Thyroid gland (tissue), 4 donors: ENCODE results near the gene STYK1. TPM values are rescaled to one million over a fixed set of nuclear protein-coding genes. Genes with fewer than 3 reads are reported as not detected.
"Not testable (repeated sequence)": the region's sequence is repeated elsewhere in the genome, so short reads cannot be mapped to it uniquely, and the experiment has no call there.

Experiments used
- DNase-seq, 2 donors: peaks; one replicate each; pipeline ENCODE4 v3.0.0-alpha.2; 2019
- H3K27ac ChIP-seq, 3 donors: fragments of 200-600 bp; sonication (generic); 1 replicate in 2 of 3; 2 replicates in 1 of 3; pipeline ENCODE4 v1.5.1; 2016 to 2019; ENCODE audit warnings: mild to moderate bottlenecking in 1 of 3, moderate library complexity in 1 of 3
- H3K27me3 ChIP-seq: fragments of 200-600 bp; sonication (generic); one replicate; pipeline ENCODE4 v1.5.1; 2019
- H3K36me3 ChIP-seq, 2 donors: fragments of 200-600 bp; sonication (generic); one replicate each; pipeline ENCODE4 v1.5.1; 2016 to 2019
- H3K4me1 ChIP-seq, 2 donors: fragments of 200-600 bp; sonication (generic); one replicate each; pipeline ENCODE4 v1.5.1; 2017 to 2019
- H3K4me3 ChIP-seq, 3 donors: fragments of 200-600 bp; sonication (generic); replicated peaks in 1 of 3; 1 replicate in 2 of 3; 2 replicates in 1 of 3; pipeline ENCODE4 v1.5.1; 2016; ENCODE audit warnings: mild to moderate bottlenecking in 1 of 3
- H3K9me3 ChIP-seq: fragments of 200-600 bp; sonication (generic); one replicate; pipeline ENCODE4 v1.5.1; 2017
- CTCF ChIP-seq, 6 experiments: fragments of 200-600 bp in 3 of 6; fragments of 450-650 bp in 3 of 6; sonication (generic) in 3 of 6; IDR thresholded peaks; one replicate each; pipeline ENCODE4 v1.5.1; 2016 to 2019; ENCODE audit warnings: antibody characterized with exemption in 6 of 6, mild to moderate bottlenecking in 2 of 6, inconsistent platforms in 1 of 6, moderate library complexity in 1 of 6
- POLR2A ChIP-seq, 2 donors: fragments of 450-650 bp; IDR thresholded peaks; one replicate each; pipeline ENCODE4 v1.6.1; 2017; ENCODE audit warnings: antibody characterized with exemption in 2 of 2, mild to moderate bottlenecking in 2 of 2, moderate library complexity in 1 of 2
- WGBS, 2 donors: methylation state at CpG; one replicate each; pipeline ENCODE4 v1.1.5; 2017; 5-methylcytosine and 5-hydroxymethylcytosine counted together
- intact Hi-C: fragments of 100-400 bp; cut with DNase I; formaldehyde crosslinking; loops from one replicate; pipeline ENCODE4 v1.15.1; 2023
- total RNA-seq, 4 donors: library from RNA; depleted of rRNA; stranded (reverse); fragments of >200 nt; gene quantifications; one replicate each; pipeline ENCODE4 v1.2.3, GENCODE V29; 2016

STYK1 gene
- total RNA-seq, 4 donors from 2014 or later, result 0.40 TPM; not detected in 3

- no peak for TF ChIP-seq POLR2A (IDR thresholded peaks at IDR 0.05)
- no peak for TF ChIP-seq CTCF (IDR thresholded peaks at IDR 0.05)
- Histone ChIP-seq H3K9me3 (no peaks in the 10 kb centered on the region), H3K27ac (peak overlapping the region in 2 of 3 donors; percentile 75 to 77), H3K27me3 (no peaks in the 10 kb centered on the region), H3K4me1 (peaks cover 0 to 8% of the 10 kb centered on the region in 2 donors), H3K36me3 (peaks cover 0 to 9% of the 10 kb centered on the region in 2 donors), H3K4me3 (peak overlapping the region in 2 of 3 donors; percentile 47 to 50)
- DNase-seq, result no peak
- 38 to 51% methylated on average over 4 of the region's 4 CpGs for WGBS, 2 donors
- intact Hi-C loops, result loop anchor here (10.0 kb wide), 1 partner anchor 141 kb away; no protein-coding TSS in a partner anchor
These were observed 59.8 kb downstream of the STYK1 start for GRCh38 chr12:10614056-10614370.

DNA sequence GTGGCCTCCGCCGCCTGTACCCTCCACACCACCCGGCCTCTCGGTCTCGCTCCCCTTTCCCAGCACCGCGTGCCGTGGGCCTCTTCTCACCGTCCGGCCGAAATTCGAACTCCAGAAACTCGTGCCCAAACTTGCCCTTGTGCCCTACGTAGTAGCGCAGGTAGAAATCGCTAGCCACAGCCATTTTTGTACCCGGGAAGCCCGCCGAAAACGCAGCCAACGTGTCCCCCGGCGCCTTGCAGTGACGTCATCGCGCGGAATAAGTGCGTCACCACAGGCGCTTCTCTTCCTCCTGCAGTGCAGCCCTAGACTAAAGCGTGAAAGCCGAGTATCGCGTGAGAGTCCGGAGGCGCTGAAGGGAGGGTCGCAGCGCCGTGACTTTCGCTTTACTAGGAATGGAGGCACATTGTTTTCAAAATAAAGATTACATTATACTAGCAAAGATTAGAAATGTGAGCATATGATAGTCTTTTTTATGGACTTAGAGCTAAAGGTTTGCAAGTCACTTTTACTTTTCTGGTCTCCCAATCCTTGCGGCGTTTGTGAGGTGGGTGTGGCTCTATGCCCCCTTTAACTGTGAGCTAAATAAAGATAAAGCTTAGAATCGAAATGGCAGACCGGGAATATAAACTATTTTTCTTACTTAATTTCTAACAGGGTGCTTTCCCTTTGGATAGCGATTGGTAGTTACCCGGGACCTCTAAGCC, 60.4 kb downstream of the STYK1 start, which contains the start of gene MAGOHB:
Gene MAGOHB (minus strand): TSS at position 261 of the 707 bp plus-strand sequence. CDS start 77 bp downstream, at position 184.
- H3K27me3 ChIP-seq, result no peaks in the 10 kb centered on the region
- peaks cover 0 to 9% of the 10 kb centered on the region in 2 donors for H3K36me3 ChIP-seq
- peaks cover 0 to 8% of the 10 kb centered on the region in 2 donors for H3K4me1 ChIP-seq
- peak; percentile 94 to 96 for DNase-seq
- peak within 1 kb of the TSS; percentile 17 to 50 (median 47) for H3K4me3 ChIP-seq
- H3K27ac ChIP-seq, result peak within 1 kb of the TSS; percentile 69 to 77 (median 75)
- intact Hi-C loops, result loop anchor here (10.0 kb wide), 1 partner anchor 141 kb away; no protein-coding TSS in a partner anchor
- no peaks in the 10 kb centered on the region for H3K9me3 ChIP-seq
- 0% methylated on average over 35 to 45 of the region's 45 CpGs for WGBS, 2 donors
- TF ChIP-seq CTCF (IDR thresholded peaks at IDR 0.05), result peak in 1 of 6 experiments; percentile 33
- peak in 1 of 2 donors; percentile 81 for TF ChIP-seq POLR2A (IDR thresholded peaks at IDR 0.05)

- Histone ChIP-seq H3K4me3 (peak overlapping the region; percentile 17 to 50 (median 47)), H3K4me1 (peaks cover 0 to 8% of the 10 kb centered on the region in 2 donors), H3K36me3 (peaks cover 0 to 9% of the 10 kb centered on the region in 2 donors), H3K27me3 (no peaks in the 10 kb centered on the region), H3K27ac (peak overlapping the region; percentile 69 to 77 (median 75)), H3K9me3 (no peaks in the 10 kb centered on the region)
- intact Hi-C loops, result loop anchor here (10.0 kb wide), 1 partner anchor 142 kb away; no protein-coding TSS in a partner anchor
- TF ChIP-seq CTCF (IDR thresholded peaks at IDR 0.05), result no peak
- TF ChIP-seq POLR2A (IDR thresholded peaks at IDR 0.05), result no peak
- DNase-seq, result no peak
- WGBS, 2 donors, result 1% methylated on average over 6 of the region's 6 CpGs
These were observed 60.9 kb downstream of the STYK1 start for GRCh38 chr12:10612984-10613348.

DNA sequence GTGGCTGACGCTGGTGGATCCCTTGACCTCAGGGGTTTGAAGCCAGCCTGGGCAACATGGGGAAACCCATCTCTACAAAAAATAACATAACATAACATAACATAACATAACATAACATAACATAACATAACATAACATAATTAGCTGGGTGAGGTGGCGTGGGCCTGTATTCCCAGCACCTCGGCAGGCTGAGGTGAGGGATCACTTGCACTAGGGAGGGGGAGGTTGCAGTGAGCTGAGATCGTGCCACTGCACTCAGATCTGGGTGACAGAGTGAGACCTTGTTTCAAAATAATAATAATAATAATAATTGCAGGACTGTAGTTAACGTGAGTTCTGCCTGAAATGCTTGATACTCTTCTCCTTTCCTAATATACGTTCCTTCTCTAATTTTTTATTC, 61.7 kb downstream of the STYK1 start:
- 70 to 71% methylated on average over 6 of the region's 6 CpGs for WGBS, 2 donors
- intact Hi-C loops, result loop anchor here (10.0 kb wide), 1 partner anchor 143 kb away; no protein-coding TSS in a partner anchor
- TF ChIP-seq POLR2A (IDR thresholded peaks at IDR 0.05) (no peak), CTCF (IDR thresholded peaks at IDR 0.05) (no peak)
- Histone ChIP-seq H3K9me3 (no peaks in the 10 kb centered on the region), H3K27me3 (no peaks in the 10 kb centered on the region), H3K27ac (no peak overlapping the region), H3K4me3 (peak overlapping the region in 1 of 3 donors; percentile 50), H3K4me1 (peaks cover 0 to 8% of the 10 kb centered on the region in 2 donors), H3K36me3 (peaks cover 0 to 11% of the 10 kb centered on the region in 2 donors)
- no peak for DNase-seq

- H3K27me3 ChIP-seq, H3K27ac ChIP-seq, H3K4me3 ChIP-seq, DNase-seq, H3K9me3 ChIP-seq, H3K4me1 ChIP-seq: not testable (repeated sequence)
- WGBS, 2 donors, result 86 to 97% methylated on average over 4 of the region's 4 CpGs
- H3K36me3 ChIP-seq, result peaks cover 0 to 14% of the 10 kb centered on the region in 2 donors
- intact Hi-C loops, result loop anchor here (10.0 kb wide), 1 partner anchor 144 kb away; no protein-coding TSS in a partner anchor
These were observed 62.6 kb downstream of the STYK1 start for GRCh38 chr12:10611258-10611657.
